Rectal smooth muscle tissue (tissue), 1 donor: ENCODE measurements around the gene AGBL3.
"Not testable (repeated sequence)": the region's sequence is repeated elsewhere in the genome, so short reads cannot be mapped to it uniquely, and the experiment has no call there.

ENCODE experiments used
- H3K27ac ChIP-seq: one replicate; pipeline ENCODE4 v1.7.0; 2013; ENCODE audit warnings: low read depth, low read length, inconsistent platforms
- H3K27me3 ChIP-seq: one replicate; pipeline ENCODE4 v1.7.0; 2013; ENCODE audit warnings: low read length; ENCODE audit not compliant: control insufficient read depth, insufficient read depth
- H3K36me3 ChIP-seq: one replicate; pipeline ENCODE4 v1.7.0; 2013; ENCODE audit warnings: low read length; ENCODE audit not compliant: control insufficient read depth, insufficient read depth
- H3K4me1 ChIP-seq: one replicate; pipeline ENCODE4 v1.7.0; 2013; ENCODE audit warnings: low read length; ENCODE audit not compliant: control insufficient read depth, insufficient read depth
- H3K4me3 ChIP-seq: one replicate; pipeline ENCODE4 v1.7.0; 2013; ENCODE audit warnings: low read length
- H3K9ac ChIP-seq: one replicate; pipeline ENCODE4 v1.7.0; 2013; ENCODE audit warnings: low read length

The AGBL3 gene

GRCh38 chr7:134947329-134947728 lies 39.0 kb upstream of the AGBL3 start:
- Histone ChIP-seq H3K4me1 (no peaks in the 10 kb centered on the region), H3K27ac (no peak overlapping the region), H3K4me3 (no peak overlapping the region), H3K36me3 (peaks cover 6% of the 10 kb centered on the region), H3K27me3 (no peaks in the 10 kb centered on the region), H3K9ac (no peak overlapping the region)

- no peak overlapping the region for H3K4me3 ChIP-seq
- no peaks in the 10 kb centered on the region for H3K27me3 ChIP-seq
- no peaks in the 10 kb centered on the region for H3K4me1 ChIP-seq
- no peak overlapping the region for H3K9ac ChIP-seq
- peaks cover 6% of the 10 kb centered on the region for H3K36me3 ChIP-seq
- H3K27ac ChIP-seq = no peak overlapping the region
Measured at GRCh38 chr7:134947831-134948230, 38.5 kb upstream of the AGBL3 start.

GRCh38 chr7:134948246-134948645 lies 38.1 kb upstream of the AGBL3 start:
- H3K4me3 ChIP-seq = no peak overlapping the region
- peaks cover 6% of the 10 kb centered on the region for H3K36me3 ChIP-seq

GRCh38 chr7:134948736-134949135 lies 37.6 kb upstream of the AGBL3 start:
- Histone ChIP-seq H3K9ac (no peak overlapping the region), H3K4me3 (no peak overlapping the region), H3K27me3 (no peaks in the 10 kb centered on the region), H3K4me1 (no peaks in the 10 kb centered on the region), H3K27ac (no peak overlapping the region), H3K36me3 (peaks cover 6% of the 10 kb centered on the region)

More at GRCh38 chr7:134948246-134948645, 38.1 kb upstream of the AGBL3 start:
- Histone ChIP-seq H3K27ac (no peak overlapping the region), H3K9ac (no peak overlapping the region), H3K4me1 (no peaks in the 10 kb centered on the region), H3K27me3 (no peaks in the 10 kb centered on the region)

GRCh38 chr7:134949171-134949570 lies 37.1 kb upstream of the AGBL3 start:
- Histone ChIP-seq H3K9ac (no peak overlapping the region), H3K27me3 (no peaks in the 10 kb centered on the region), H3K36me3 (peaks cover 6% of the 10 kb centered on the region), H3K4me3 (no peak overlapping the region), H3K27ac (no peak overlapping the region), H3K4me1 (no peaks in the 10 kb centered on the region)

GRCh38 chr7:134954197-134955082 lies 31.9 kb upstream of the AGBL3 start:
- H3K36me3 ChIP-seq = peaks cover 18% of the 10 kb centered on the region
- no peak overlapping the region for H3K4me3 ChIP-seq
- H3K27me3 ChIP-seq = no peaks in the 10 kb centered on the region
- no peak overlapping the region for H3K9ac ChIP-seq
- no peaks in the 10 kb centered on the region for H3K4me1 ChIP-seq
- H3K27ac ChIP-seq = no peak overlapping the region

- Histone ChIP-seq H3K27me3 (no peaks in the 10 kb centered on the region), H3K4me3 (no peak overlapping the region), H3K27ac (no peak overlapping the region), H3K36me3 (peaks cover 14% of the 10 kb centered on the region), H3K4me1 (no peaks in the 10 kb centered on the region), H3K9ac (no peak overlapping the region)
Measured at GRCh38 chr7:134957005-134957404, 29.3 kb upstream of the AGBL3 start.

GRCh38 chr7:134959810-134960209 lies 26.5 kb upstream of the AGBL3 start:
- no peak overlapping the region for H3K4me3 ChIP-seq
- no peak overlapping the region for H3K9ac ChIP-seq
- H3K27ac ChIP-seq = no peak overlapping the region
- peaks cover 10% of the 10 kb centered on the region for H3K36me3 ChIP-seq
- H3K27me3 ChIP-seq = no peaks in the 10 kb centered on the region
- H3K4me1 ChIP-seq = peaks cover 10% of the 10 kb centered on the region

GRCh38 chr7:134962270-134962780 lies 24.0 kb upstream of the AGBL3 start:
- no peak overlapping the region for H3K9ac ChIP-seq
- peaks cover 12% of the 10 kb centered on the region for H3K36me3 ChIP-seq
- peaks cover 10% of the 10 kb centered on the region for H3K4me1 ChIP-seq
- no peak overlapping the region for H3K4me3 ChIP-seq
- no peaks in the 10 kb centered on the region for H3K27me3 ChIP-seq
- H3K27ac ChIP-seq = no peak overlapping the region

GRCh38 chr7:134963036-134963435 lies 23.3 kb upstream of the AGBL3 start:
- Histone ChIP-seq H3K27me3 (no peaks in the 10 kb centered on the region), H3K4me3 (no peak overlapping the region), H3K4me1 (peaks cover 10% of the 10 kb centered on the region), H3K9ac (no peak overlapping the region), H3K27ac (no peak overlapping the region), H3K36me3 (peaks cover 14% of the 10 kb centered on the region)

- Histone ChIP-seq H3K27me3 (no peaks in the 10 kb centered on the region), H3K4me3 (no peak overlapping the region), H3K27ac (no peak overlapping the region), H3K4me1 (peaks cover 10% of the 10 kb centered on the region), H3K36me3 (peaks cover 12% of the 10 kb centered on the region), H3K9ac (no peak overlapping the region)
Measured at GRCh38 chr7:134966691-134967090, 19.6 kb upstream of the AGBL3 start.

GRCh38 chr7:134968110-134968509 lies 18.2 kb upstream of the AGBL3 start:
- H3K9ac ChIP-seq = no peak overlapping the region
- peaks cover 12% of the 10 kb centered on the region for H3K36me3 ChIP-seq
- no peaks in the 10 kb centered on the region for H3K4me1 ChIP-seq
- H3K4me3 ChIP-seq = no peak overlapping the region
- H3K27ac ChIP-seq = no peak overlapping the region
- no peaks in the 10 kb centered on the region for H3K27me3 ChIP-seq

- H3K27me3 ChIP-seq, H3K27ac ChIP-seq, H3K4me1 ChIP-seq, H3K36me3 ChIP-seq, H3K4me3 ChIP-seq, H3K9ac ChIP-seq: not testable (repeated sequence)
Measured at GRCh38 chr7:134981645-134982044, 4.7 kb upstream of the AGBL3 start.
